Keratinocyte (primary cell): ENCODE measurements around the gene LHPP. TPM values are rescaled to one million over a fixed set of nuclear protein-coding genes. Genes with fewer than 3 reads are reported as not detected.

Experiments
- DNase-seq: peaks from one replicate; pipeline ENCODE4 v3.0.0-alpha.2; 2011; ENCODE audit warnings: low read depth, missing footprints, low spot score
- FAIRE-seq: peaks from 2 replicates; lab custom pipeline; 2011; peaks lifted over from hg19 to GRCh38; lab: Jason Lieb, UNC
- H2AFZ ChIP-seq: 2 replicates; pipeline ENCODE4 v1.6.0; 2012; ENCODE audit warnings: low read length, control low read depth, inconsistent platforms; ENCODE audit not compliant: control insufficient read depth
- H3K27ac ChIP-seq: 2 replicates; pipeline ENCODE4 v1.5.1; 2011; ENCODE audit warnings: low read length; ENCODE audit not compliant: control insufficient read depth, insufficient read depth
- H3K27me3 ChIP-seq: 3 replicates; pipeline ENCODE4 v1.6.0; 2011; ENCODE audit warnings: low read length; ENCODE audit not compliant: control insufficient read depth, insufficient read depth; ENCODE audit errors: extremely low read depth
- H3K36me3 ChIP-seq, 2 experiments: 2 replicates in 1 of 2; 3 replicates in 1 of 2; pipeline ENCODE4 v1.5.1; 2011; ENCODE audit warnings: low read length in 2 of 2, mild to moderate bottlenecking in 1 of 2; ENCODE audit not compliant: control insufficient read depth in 2 of 2, insufficient read depth in 2 of 2; ENCODE audit errors: extremely low read depth in 1 of 2
- H3K4me1 ChIP-seq: 3 replicates; pipeline ENCODE4 v1.5.1; 2011; ENCODE audit warnings: low read length; ENCODE audit not compliant: control insufficient read depth, insufficient read depth; ENCODE audit errors: extremely low read depth
- H3K4me2 ChIP-seq: 3 replicates; pipeline ENCODE4 v1.6.0; 2011; ENCODE audit warnings: low read depth, low read length; ENCODE audit not compliant: control insufficient read depth, insufficient read depth; ENCODE audit errors: extremely low read depth
- H3K4me3 ChIP-seq, 3 experiments: fragments of 200-600 bp in 1 of 3; sonication (generic) in 1 of 3; 2 replicates in 2 of 3; 3 replicates in 1 of 3; pipeline ENCODE4 v1.5.1; 2011 to 2016; ENCODE audit warnings: low read length in 3 of 3, mild to moderate bottlenecking in 3 of 3, control low read depth in 2 of 3, inconsistent platforms in 1 of 3, low read depth in 1 of 3, mixed read lengths in 1 of 3, mixed run types in 1 of 3, moderate library complexity in 1 of 3; ENCODE audit not compliant: control insufficient read depth in 2 of 3, insufficient read depth in 2 of 3; ENCODE audit errors: extremely low read depth in 1 of 3
- H3K79me2 ChIP-seq: 2 replicates; pipeline ENCODE4 v1.6.0; 2012; ENCODE audit warnings: low read length; ENCODE audit not compliant: control insufficient read depth, insufficient read depth
- H3K9ac ChIP-seq: 3 replicates; pipeline ENCODE4 v1.6.0; 2011; ENCODE audit warnings: low read length; ENCODE audit not compliant: control insufficient read depth, insufficient read depth; ENCODE audit errors: extremely low read depth
- H3K9me1 ChIP-seq: 3 replicates; pipeline ENCODE4 v1.6.0; 2011; ENCODE audit warnings: low read length; ENCODE audit not compliant: control insufficient read depth, insufficient read depth; ENCODE audit errors: extremely low read depth
- H3K9me3 ChIP-seq: 2 replicates; pipeline ENCODE4 v1.5.1; 2012; ENCODE audit warnings: low read depth, low read length; ENCODE audit not compliant: control insufficient read depth
- H4K20me1 ChIP-seq: 3 replicates; pipeline ENCODE4 v1.6.0; 2011; ENCODE audit warnings: low read length; ENCODE audit not compliant: control insufficient read depth, insufficient read depth; ENCODE audit errors: extremely low read depth
- CTCF ChIP-seq, 3 experiments: IDR thresholded peaks in 1 of 3; conservative IDR thresholded peaks in 1 of 3; optimal IDR thresholded peaks in 1 of 3; 2 replicates in 2 of 3; 3 replicates in 1 of 3; pipeline versions ENCODE3 to v1.5.1; 2011; ENCODE audit warnings: low read length in 3 of 3, mild to moderate bottlenecking in 3 of 3, moderate library complexity in 2 of 3, control low read depth in 1 of 3, inconsistent platforms in 1 of 3; ENCODE audit not compliant: insufficient read depth in 2 of 3; ENCODE audit errors: extremely low read depth in 1 of 3
- EZH2 ChIP-seq: IDR thresholded peaks from one replicate; pipeline ENCODE4 v1.6.1; 2012; ENCODE audit warnings: inconsistent platforms, mild to moderate bottlenecking, low read length, moderate library complexity
- dilution Hi-C: fragments of 300-500 bp; cut with MboI; formaldehyde crosslinking; loops from one replicate; pipeline ENCODE4 v1.7.0; 2020; ENCODE audit warnings: low sequenced_read_pairs; ENCODE audit not compliant: extremely low pct_ligation_motif_present
- polyA plus RNA-seq, 5 experiments: library from polyadenylated mRNA; depleted of rRNA in 3 of 5; stranded (reverse) in 3 of 5; stranded (forward) in 1 of 5; unstranded in 1 of 5; fragments of >200 nt; gene quantifications; 1 replicate in 1 of 5; 2 replicates in 3 of 5; 3 replicates in 1 of 5; pipeline versions ENCODE4 v1.2.1 to v1.2.3, GENCODE V29; 2011 to 2012; ENCODE audit warnings: missing spikeins in 2 of 5, low read depth in 1 of 5, low replicate concordance in 1 of 5

Gene LHPP
- polyA plus RNA-seq, 1 donor (not counting 4 experiments of a cell fraction or from before 2014, with no cell fraction given): 13.1 TPM

GRCh38 chr10:124420254-124420653 is 41.4 kb upstream of the LHPP start:
- DNase-seq: no peak
- no peak for TF ChIP-seq CTCF (optimal IDR thresholded peaks at IDR 0.05 in 1 of 3, IDR thresholded peaks at IDR 0.05 in 1 of 3, conservative IDR thresholded peaks at IDR 0.05 in 1 of 3; ENCODE audit: extremely low read depth in 1 of 3, insufficient read depth in 2 of 3, low read length in 3 of 3)
- no peak for TF ChIP-seq EZH2

GRCh38 chr10:124422742-124423141 is 38.9 kb upstream of the LHPP start:
- DNase-seq: no peak
- no peak overlapping the region for H2AFZ ChIP-seq
- TF ChIP-seq CTCF (optimal IDR thresholded peaks at IDR 0.05 in 1 of 3, IDR thresholded peaks at IDR 0.05 in 1 of 3, conservative IDR thresholded peaks at IDR 0.05 in 1 of 3; ENCODE audit: extremely low read depth in 1 of 3, insufficient read depth in 2 of 3, low read length in 3 of 3) (no peak), EZH2 (no peak)

More at GRCh38 chr10:124420254-124420653, 41.4 kb upstream of the LHPP start:
- Histone ChIP-seq H3K79me2 (peaks cover 32% of the 10 kb centered on the region), H3K27me3 (no peaks in the 10 kb centered on the region), H4K20me1 (peaks cover 5% of the 10 kb centered on the region), H3K4me3 (no peak overlapping the region), H3K9ac (no peak overlapping the region), H3K27ac (no peak overlapping the region), H3K36me3 (no peaks in the 10 kb centered on the region), H3K4me2 (no peak overlapping the region), H2AFZ (no peak overlapping the region), H3K9me1 (no peaks in the 10 kb centered on the region), H3K9me3 (no peaks in the 10 kb centered on the region), H3K4me1 (peaks cover 17% of the 10 kb centered on the region)
- FAIRE-seq: no peak
- dilution Hi-C loops: no loop called here

More at GRCh38 chr10:124422742-124423141, 38.9 kb upstream of the LHPP start:
- no peaks in the 10 kb centered on the region for H3K36me3 ChIP-seq
- no peak overlapping the region for H3K9ac ChIP-seq
- H4K20me1 ChIP-seq: no peaks in the 10 kb centered on the region
- FAIRE-seq: no peak
- H3K27ac ChIP-seq: no peak overlapping the region
- H3K9me1 ChIP-seq: no peaks in the 10 kb centered on the region
- H3K4me2 ChIP-seq: no peak overlapping the region
- no peak overlapping the region for H3K4me3 ChIP-seq
- H3K9me3 ChIP-seq: no peaks in the 10 kb centered on the region
- dilution Hi-C loops: no loop called here
- peaks cover 9% of the 10 kb centered on the region for H3K79me2 ChIP-seq
- no peaks in the 10 kb centered on the region for H3K27me3 ChIP-seq
- H3K4me1 ChIP-seq: peaks cover 4% of the 10 kb centered on the region
